Aorta (tissue), 5 donors: ENCODE data around the gene AKAP6. TPM values are rescaled to one million over a fixed set of nuclear protein-coding genes. Genes with fewer than 3 reads are reported as not detected.

Experiments
- ATAC-seq: fragments of 200-7000 bp; cut with Tn5 transposase; one replicate; pipeline ENCODE4 v1.9.1; 2022; ENCODE audit warnings: moderate library complexity; ENCODE audit not compliant: low FRiP score
- DNase-seq, 2 donors: peaks; one replicate each; pipeline ENCODE4 v3.0.0-alpha.2; 2020
- H3K27ac ChIP-seq, 2 donors: one replicate each; pipeline ENCODE4 v1.5.1; 2013; ENCODE audit warnings: low read length in 2 of 2, mild to moderate bottlenecking in 2 of 2, moderate library complexity in 2 of 2, control low read depth in 1 of 2, inconsistent platforms in 1 of 2, low read depth in 1 of 2
- H3K27me3 ChIP-seq, 2 donors: one replicate each; pipeline ENCODE4 v1.6.1; 2013; ENCODE audit warnings: control low read depth in 1 of 2, low read length in 1 of 2, mild to moderate bottlenecking in 1 of 2, moderate library complexity in 1 of 2; ENCODE audit not compliant: insufficient read depth in 2 of 2, control insufficient read depth in 1 of 2
- H3K36me3 ChIP-seq, 2 donors: one replicate each; pipeline ENCODE4 v1.6.1; 2013; ENCODE audit warnings: control low read depth in 1 of 2, low read length in 1 of 2, mild to moderate bottlenecking in 1 of 2; ENCODE audit not compliant: insufficient read depth in 2 of 2, control insufficient read depth in 1 of 2
- H3K4me1 ChIP-seq, 2 donors: one replicate each; pipeline ENCODE4 v1.6.1; 2013; ENCODE audit warnings: low read length in 2 of 2, control low read depth in 1 of 2, mild to moderate bottlenecking in 1 of 2, moderate library complexity in 1 of 2; ENCODE audit not compliant: insufficient read depth in 2 of 2, control insufficient read depth in 1 of 2
- H3K4me3 ChIP-seq, 2 donors: one replicate each; pipeline ENCODE4 v1.5.1; 2013; ENCODE audit warnings: low read length in 2 of 2, control low read depth in 1 of 2, mild to moderate bottlenecking in 1 of 2
- H3K9me3 ChIP-seq: one replicate; pipeline ENCODE4 v1.6.1; 2013; ENCODE audit warnings: mild to moderate bottlenecking, low read length; ENCODE audit not compliant: control insufficient read depth
- WGBS, 2 donors: extraction: QIAGEN DNeasy Blood & Tissue Kit; methylation state at CpG; one replicate each; pipeline ENCODE4 v1.1.7; 2013; 5-methylcytosine and 5-hydroxymethylcytosine counted together
- intact Hi-C, 2 donors: fragments of 100-400 bp; cut with DNase I; formaldehyde crosslinking; loops; one replicate each; pipeline versions ENCODE4 v1.14.2 to v1.15.0; 2022
- polyA plus RNA-seq, 2 donors: library from polyadenylated mRNA; stranded (reverse); fragments of 200-250 nt; gene quantifications; one replicate each; pipeline ENCODE4 v1.2.3, GENCODE V29; 2013
- total RNA-seq, 2 donors: library from RNA; stranded (reverse); fragmentation: NEBNext Ultra II Directional; extraction: Animal tissue kit (Norgen Biotek cat#: 25700); gene quantifications; one replicate each; pipeline ENCODE4 v1.2.1, GENCODE V29; 2021
- donor health status: healthy with polysubstance abuse.
- donor health status: Bipolar disorder and iron deficiency.
- donor health status: DM: no; HTN: no; CAD: no.
- donor health status: DM: no; HTN: no; CAD: no.
- donor health status: DM: yes; HTN: yes; CAD: no.

AKAP6 gene
- total and polyA plus RNA-seq, 4 donors = 7.4 to 211 (median 46.6) TPM

DNA sequence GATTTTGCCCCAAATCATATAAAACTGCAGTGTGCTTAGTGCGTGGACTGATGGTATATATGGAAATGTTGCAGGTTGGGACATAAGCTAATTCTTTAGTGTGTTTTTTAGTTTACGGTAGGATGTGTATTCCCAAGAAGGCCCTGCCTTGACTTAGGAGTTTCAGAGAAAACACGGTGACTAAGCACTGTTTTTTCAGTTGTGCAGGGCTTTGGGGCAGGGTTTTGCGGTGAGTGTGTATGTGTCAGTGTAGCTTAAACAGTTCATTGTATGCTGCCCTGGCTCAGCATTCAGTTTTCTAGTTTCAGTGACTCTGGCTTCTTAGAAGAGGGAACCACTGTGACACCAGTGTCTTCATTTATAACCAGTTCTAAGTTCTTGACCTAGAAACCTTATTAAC lies 101.2 kb downstream of the AKAP6 start:
- intact Hi-C loops = loop anchor here (5.0 to 10.0 kb wide), 2 partner anchors 42 to 74 kb away; no protein-coding TSS in a partner anchor

DNA sequence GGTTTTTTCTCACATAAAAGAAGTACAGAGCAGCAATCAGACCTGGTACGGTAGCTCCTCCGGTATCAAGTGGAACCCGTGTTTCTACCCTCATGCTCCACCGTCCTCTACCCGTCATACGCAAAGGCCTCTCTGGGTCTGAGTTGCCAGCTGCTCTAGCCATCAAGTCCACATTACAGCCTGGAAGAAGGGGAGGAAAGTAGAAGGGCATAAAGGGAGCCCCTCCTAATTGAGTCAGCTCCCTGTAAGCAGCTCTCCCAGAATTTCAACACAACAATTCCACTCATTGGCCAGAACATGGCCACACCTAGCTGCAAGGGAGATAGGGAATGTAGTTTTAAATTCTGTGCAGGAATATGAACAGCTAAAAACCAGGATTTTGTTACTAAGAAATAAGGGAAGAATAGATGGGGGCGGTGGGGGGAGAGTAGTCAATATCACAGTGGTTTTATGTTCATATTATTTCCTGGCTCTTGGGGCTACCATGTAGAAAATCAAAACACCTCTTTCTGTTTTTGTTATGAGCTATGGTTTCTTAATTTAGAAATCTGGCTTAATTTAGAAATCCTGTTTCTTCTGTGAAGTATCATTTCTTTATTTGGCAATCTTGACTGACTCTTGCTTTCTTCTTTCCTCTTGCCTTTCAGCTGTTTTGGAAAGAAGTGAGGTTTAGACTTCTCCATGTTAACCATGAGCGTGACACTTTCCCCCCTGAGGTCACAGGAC lies 103.9 kb downstream of the AKAP6 start:
- Histone ChIP-seq H3K27me3 (no peaks in the 10 kb centered on the region), H3K4me1 (peaks cover 8 to 9% of the 10 kb centered on the region in 2 donors), H3K36me3 (no peaks in the 10 kb centered on the region), H3K27ac (peak overlapping the region; percentile 91 to 97), H3K9me3 (no peaks in the 10 kb centered on the region), H3K4me3 (peak overlapping the region; percentile 66 to 72)
- WGBS, 2 donors = 9 to 10% methylated on average over 8 of the region's 8 CpGs
- DNase-seq = peak in 1 of 2 donors; percentile 48
- intact Hi-C loops = loop anchor here (5.0 to 10.0 kb wide), 2 partner anchors 39 to 72 kb away; no protein-coding TSS in a partner anchor
- peak; percentile 72 for ATAC-seq

More for the DNA sequence above, 101.2 kb downstream of the AKAP6 start:
- Histone ChIP-seq H3K4me1 (peaks cover 2 to 3% of the 10 kb centered on the region in 2 donors), H3K4me3 (no peak overlapping the region), H3K27me3 (no peaks in the 10 kb centered on the region), H3K36me3 (no peaks in the 10 kb centered on the region), H3K9me3 (peaks cover under 1% of the 10 kb centered on the region), H3K27ac (no peak overlapping the region)
- WGBS, 2 donors = 78 to 83% methylated on average over 4 of the region's 4 CpGs
- DNase-seq = no peak
- ATAC-seq = no peak

- intact Hi-C loops = loop anchor here (5.0 to 10.0 kb wide), 2 partner anchors 38 to 71 kb away; no protein-coding TSS in a partner anchor
- peak overlapping the region; percentile 8 to 91 for H3K27ac ChIP-seq
- no peaks in the 10 kb centered on the region for H3K27me3 ChIP-seq
- H3K4me1 ChIP-seq = peaks cover 9 to 15% of the 10 kb centered on the region in 2 donors
- DNase-seq (no peak), ATAC-seq (no peak)
- peak overlapping the region; percentile 66 to 72 for H3K4me3 ChIP-seq
- H3K9me3 ChIP-seq = no peaks in the 10 kb centered on the region
- H3K36me3 ChIP-seq = no peaks in the 10 kb centered on the region
- WGBS, 2 donors = 5 to 11% methylated on average over 2 of the region's 2 CpGs
Measured at GRCh38 chr14:32434180-32434579, 105.1 kb downstream of the AKAP6 start.

- ATAC-seq (no peak), DNase-seq (no peak)
- intact Hi-C loops = loop anchor here (5.0 to 10.0 kb wide), 3 partner anchors 37 to 72 kb away; no protein-coding TSS in a partner anchor
- Histone ChIP-seq H3K27ac (peak overlapping the region; percentile 35 to 91), H3K36me3 (no peaks in the 10 kb centered on the region), H3K4me3 (peak overlapping the region; percentile 66 to 72), H3K27me3 (no peaks in the 10 kb centered on the region), H3K4me1 (peaks cover 9 to 17% of the 10 kb centered on the region in 2 donors), H3K9me3 (no peaks in the 10 kb centered on the region)
Measured at GRCh38 chr14:32434880-32435279, 105.8 kb downstream of the AKAP6 start.

DNA sequence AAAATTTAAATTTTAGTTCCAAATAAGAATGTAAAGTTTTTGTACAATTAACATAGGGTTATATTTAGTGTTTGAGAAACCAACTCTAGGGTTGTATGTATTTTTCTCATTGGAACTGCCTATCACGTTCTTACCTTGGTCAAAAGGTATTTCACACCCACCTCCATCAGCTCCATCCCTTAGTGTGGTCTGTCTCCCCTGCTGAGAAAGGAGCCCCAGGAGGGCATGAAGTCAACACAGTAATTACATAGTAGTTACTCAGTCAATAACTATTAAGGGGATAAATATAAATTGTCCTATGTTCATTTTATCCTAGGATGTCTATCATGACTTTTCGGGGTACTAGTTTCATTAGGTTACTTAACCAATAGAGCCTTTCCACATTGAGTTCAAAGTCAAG lies 106.3 kb downstream of the AKAP6 start:
- WGBS, 2 donors = 68 to 70% methylated on average over 2 of the region's 2 CpGs

DNA sequence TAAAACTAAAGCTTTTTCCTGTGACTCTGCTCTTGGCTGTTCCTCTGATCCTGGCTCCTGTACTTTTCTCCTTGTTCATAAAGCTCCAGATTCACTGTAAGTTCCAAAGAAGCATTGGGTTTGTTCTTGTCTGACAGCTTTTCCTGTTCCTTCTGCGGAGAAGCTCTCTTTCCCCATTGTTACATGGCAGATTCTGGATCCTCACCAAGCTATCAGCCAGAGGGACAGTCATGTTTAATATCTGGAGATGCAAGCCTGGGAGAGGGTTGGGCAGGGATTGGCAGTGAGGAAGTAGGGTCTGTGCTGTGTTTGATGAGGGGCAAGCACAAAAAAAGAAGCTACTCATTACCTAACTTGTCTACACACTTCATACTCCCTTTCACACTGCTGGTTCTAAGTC lies 107.9 kb downstream of the AKAP6 start:
- WGBS, 2 donors = 54 to 76% methylated on average over 1 of the region's 1 CpG
- no peak for ATAC-seq
- Histone ChIP-seq H3K4me3 (no peak overlapping the region), H3K36me3 (no peaks in the 10 kb centered on the region), H3K27ac (peak overlapping the region; percentile 39), H3K27me3 (no peaks in the 10 kb centered on the region), H3K4me1 (peaks cover 6 to 13% of the 10 kb centered on the region in 2 donors), H3K9me3 (no peaks in the 10 kb centered on the region)
- DNase-seq = no peak
- intact Hi-C loops = loop anchor here (5.0 to 10.0 kb wide), 2 partner anchors 68 to 70 kb away; no protein-coding TSS in a partner anchor

More for the DNA sequence above, 106.3 kb downstream of the AKAP6 start:
- DNase-seq (no peak), ATAC-seq (no peak)
- H3K4me3 ChIP-seq = peak overlapping the region; percentile 66 to 72
- peaks cover 7 to 14% of the 10 kb centered on the region in 2 donors for H3K4me1 ChIP-seq
- no peaks in the 10 kb centered on the region for H3K27me3 ChIP-seq
- no peaks in the 10 kb centered on the region for H3K36me3 ChIP-seq
- H3K27ac ChIP-seq = peak overlapping the region in 1 of 2 donors; percentile 67
- intact Hi-C loops = loop anchor here (5.0 to 10.0 kb wide), 2 partner anchors 69 to 72 kb away; no protein-coding TSS in a partner anchor
- H3K9me3 ChIP-seq = no peaks in the 10 kb centered on the region

DNA sequence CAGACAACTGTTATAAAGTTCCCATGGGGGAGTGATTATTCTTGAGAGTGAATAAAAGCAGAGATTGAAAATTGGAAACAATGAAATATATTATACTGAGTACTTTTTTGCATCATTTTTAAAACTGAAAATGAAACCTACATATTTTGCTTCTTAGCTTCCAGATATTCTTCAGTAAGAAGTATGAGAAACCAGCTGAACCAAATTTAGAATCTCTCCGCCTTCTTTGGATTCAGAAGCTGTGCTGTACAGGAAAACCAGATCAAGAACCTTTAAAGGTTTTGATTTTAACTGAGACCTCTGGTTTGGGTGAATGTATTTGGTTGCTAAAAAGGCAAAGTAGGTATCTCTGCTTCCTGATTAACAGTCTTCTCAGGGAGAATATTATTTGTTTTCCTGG lies 109.4 kb downstream of the AKAP6 start:
- peak overlapping the region; percentile 41 to 73 for H3K27ac ChIP-seq

GRCh38 chr14:32443890-32444661 lies 115.0 kb downstream of the AKAP6 start:
- intact Hi-C loops = no loop called here

More for the DNA sequence above, 109.4 kb downstream of the AKAP6 start:
- 0 to 7% methylated on average over 1 of the region's 1 CpG for WGBS, 2 donors
- Histone ChIP-seq H3K27me3 (no peaks in the 10 kb centered on the region), H3K4me1 (peaks cover 9 to 15% of the 10 kb centered on the region in 2 donors), H3K4me3 (peak overlapping the region; percentile 44 to 68), H3K36me3 (no peaks in the 10 kb centered on the region), H3K9me3 (no peaks in the 10 kb centered on the region)
- intact Hi-C loops = loop anchor here (5.0 to 10.0 kb wide), 2 partner anchors 66 to 69 kb away; no protein-coding TSS in a partner anchor
- ATAC-seq (no peak), DNase-seq (no peak)

More at GRCh38 chr14:32443890-32444661, 115.0 kb downstream of the AKAP6 start:
- WGBS, 2 donors = 90 to 96% methylated on average over 3 of the region's 3 CpGs
- H3K4me3 ChIP-seq = no peak overlapping the region
- H3K27me3 ChIP-seq = no peaks in the 10 kb centered on the region
- H3K27ac ChIP-seq = no peak overlapping the region
- H3K36me3 ChIP-seq = no peaks in the 10 kb centered on the region
- no peaks in the 10 kb centered on the region for H3K9me3 ChIP-seq
- DNase-seq (no peak), ATAC-seq (no peak)
- H3K4me1 ChIP-seq = peaks cover 3 to 8% of the 10 kb centered on the region in 2 donors
